LNCaP clone FGC (cell line): ENCODE results near the gene ATP2A2.
"Not testable (repeated sequence)": the region's sequence is repeated elsewhere in the genome, so short reads cannot be mapped to it uniquely, and the experiment has no call there.

ENCODE experiments used
- DNase-seq: peaks from one replicate; pipeline ENCODE4 v3.0.0-alpha.2; 2011; ENCODE audit warnings: low read depth
- H3K4me3 ChIP-seq: 2 replicates; pipeline ENCODE4 v1.5.1; 2011; ENCODE audit warnings: mild to moderate bottlenecking, low read depth, low read length, control low read depth
- CTCF ChIP-seq: IDR thresholded peaks from 2 replicates; pipeline ENCODE4 v1.5.1; 2012; ENCODE audit warnings: mild to moderate bottlenecking; ENCODE audit not compliant: control insufficient read depth, insufficient read depth; ENCODE audit errors: extremely low read depth

The ATP2A2 gene

GRCh38 chr12:110351119-110351518 lies 70.1 kb downstream of the ATP2A2 start:
- DNase-seq: no peak
- no peak for TF ChIP-seq CTCF
- H3K4me3 ChIP-seq: no peak overlapping the region

GRCh38 chr12:110352401-110352800 lies 71.4 kb downstream of the ATP2A2 start:
- no peak overlapping the region for H3K4me3 ChIP-seq
- no peak for TF ChIP-seq CTCF
- DNase-seq: no peak

- no peak overlapping the region for H3K4me3 ChIP-seq
- DNase-seq: no peak
- no peak for TF ChIP-seq CTCF
These were observed 72.3 kb downstream of the ATP2A2 start for GRCh38 chr12:110353211-110353965.

GRCh38 chr12:110354172-110354780 lies 73.2 kb downstream of the ATP2A2 start:
- DNase-seq: no peak
- TF ChIP-seq CTCF: no peak
- H3K4me3 ChIP-seq: no peak overlapping the region

GRCh38 chr12:110355073-110355472 lies 74.0 kb downstream of the ATP2A2 start:
- peak; percentile 26; the same call in 1 of the 2 replicates for TF ChIP-seq CTCF
- H3K4me3 ChIP-seq: no peak overlapping the region
- no peak for DNase-seq

GRCh38 chr12:110358384-110359097 lies 77.5 kb downstream of the ATP2A2 start:
- not testable (repeated sequence) for DNase-seq, H3K4me3 ChIP-seq
- TF ChIP-seq CTCF: peak; percentile 23; the same call in 1 of the 2 replicates
